ENCODE data around the gene SNCB. TPM values are rescaled to one million over a fixed set of nuclear protein-coding genes. Genes with fewer than 3 reads are reported as not detected.
A peak's percentile ranks its signal among the peaks of the same experiment; 100 is the strongest.

Gene SNCB
- total and polyA plus RNA-seq, 2 of the 8 experiments (the other 6 are each of a cell fraction or from before 2014, with no cell fraction given): 4.2 to 5.9 TPM

GRCh38 chr5:176614805-176615478 lies 15.4 kb downstream of the SNCB start:
- Histone ChIP-seq H3K9ac (replicated peaks in 1 of 4; ENCODE audit: extremely low read depth in 1 of 4, low read depth in 3 of 4, low read length in 3 of 4) (no peak overlapping the region), H3K4me1 (replicated peaks in 1 of 4; ENCODE audit: control insufficient read depth in 3 of 4, insufficient read depth in 4 of 4, low read length in 3 of 4) (peaks cover 0 to 6% (median 4%) of the 10 kb centered on the region in 4 experiments; a peak in 6 of 7 replicates), H3K4me2 (ENCODE audit: insufficient read depth in 1 of 2, low read depth in 2 of 2, low read length in 2 of 2) (no peak overlapping the region), H3K4me3 (ENCODE audit: extremely low read depth in 1 of 4, insufficient read depth in 2 of 4, low read depth in 3 of 4, low read length in 4 of 4) (no peak overlapping the region), H4K91ac (replicated peaks; ENCODE audit: insufficient read length, low read length) (no peak overlapping the region), H3K27ac (ENCODE audit: low read depth, low read length) (no peak overlapping the region), H3K23ac (ENCODE audit: insufficient read length) (no peak overlapping the region), H2BK20ac (ENCODE audit: low read length) (no peak overlapping the region), H2AK5ac (ENCODE audit: low read depth, low read length) (no peak overlapping the region), H2BK5ac (ENCODE audit: low read depth, low read length) (no peak overlapping the region), H2BK120ac (replicated peaks; ENCODE audit: low read depth, low read length) (no peak overlapping the region), H2BK15ac (ENCODE audit: low read length) (no peak overlapping the region), H3K56ac (replicated peaks; ENCODE audit: insufficient read length, low read depth, low read length) (no peak overlapping the region), H3K14ac (ENCODE audit: insufficient read length) (no peak overlapping the region), H4K5ac (ENCODE audit: insufficient read length, low read depth, low read length) (no peak overlapping the region), H3K18ac (ENCODE audit: extremely low read depth, low read length) (no peak overlapping the region), H3K79me2 (ENCODE audit: control insufficient read depth in 1 of 2, insufficient read depth in 2 of 2, low read length in 2 of 2) (no peaks in the 10 kb centered on the region), H4K8ac (ENCODE audit: extremely low read depth, insufficient read depth, low read length) (no peak overlapping the region), H3K23me2 (ENCODE audit: low read depth, low read length) (peaks cover 5% of the 10 kb centered on the region; the same call in 1 of the 2 replicates), H3K4ac (replicated peaks; ENCODE audit: insufficient read length, low read depth, low read length) (no peak overlapping the region), H3K27me3 (replicated peaks in 1 of 4; ENCODE audit: control insufficient read depth in 3 of 4, extremely low read depth in 1 of 4, insufficient read depth in 3 of 4, low read length in 3 of 4) (peaks cover 6 to 37% (median 24%) of the 10 kb centered on the region in 4 experiments; a peak in 6 of 7 replicates), H3K36me3 (ENCODE audit: control insufficient read depth in 2 of 4, insufficient read depth in 4 of 4, low read length in 3 of 4) (no peaks in the 10 kb centered on the region), H2AFZ (ENCODE audit: low read length) (no peak overlapping the region), H4K20me1 (replicated peaks in 1 of 2; ENCODE audit: control insufficient read depth in 1 of 2, insufficient read depth in 2 of 2, low read length in 2 of 2) (peaks cover 0 to 6% of the 10 kb centered on the region in 2 experiments), H3K9me3 (ENCODE audit: insufficient read depth in 2 of 2, low read depth in 1 of 2, low read length in 1 of 2) (peaks cover 0 to 5% of the 10 kb centered on the region in 2 experiments; a peak in 1 of 4 replicates), H2BK12ac (ENCODE audit: low read depth, low read length) (peak overlapping the region; percentile 68; the same call in 1 of the 2 replicates), H3K79me1 (ENCODE audit: low read depth, low read length) (no peaks in the 10 kb centered on the region)
- TF ChIP-seq EZH2 (IDR thresholded peaks at IDR 0.05; ENCODE audit: low read depth, low read length, severe bottlenecking) (no peak), SIX5 (IDR thresholded peaks at IDR 0.05; ENCODE audit: low read depth, low read length) (no peak), RXRA (IDR thresholded peaks at IDR 0.05; ENCODE audit: insufficient read depth, low read depth, low read length) (no peak), CREB1 (IDR thresholded peaks at IDR 0.05) (no peak), POLR2AphosphoS5 (IDR thresholded peaks at IDR 0.05; ENCODE audit: low read depth, low read length) (no peak), CEBPB (IDR thresholded peaks at IDR 0.05; ENCODE audit: low read depth, low read length) (no peak)
- ChIA-PET POLR2A (ENCODE audit: partially characterized antibody) (interaction anchor here (1.8 kb wide), 1 partner anchor 78 kb away, joined by 6 read pairs; the partner anchor contains the start of gene RNF44), CTCF (ENCODE audit: partially characterized antibody) (no interaction called here)
- WGBS, 2 experiments (ENCODE audit: extremely low coverage in 1 of 2, insufficient coverage in 1 of 2, insufficient read length in 1 of 2, insufficient replicate concordance in 2 of 2, low coverage in 1 of 2, low lambda C conversion rate in 2 of 2, missing lambda C conversion rate in 1 of 2): 78% methylated on average over 8 of the region's 8 CpGs; no CpG with 5 or more reads in 1 of the 2 experiments
- no peak for FAIRE-seq
- DNase-seq (ENCODE audit: low read depth in 1 of 2, low spot score in 2 of 2): no peak
